HepG2 (cell line): ENCODE results near the gene PTRHD1. TPM values are rescaled to one million over a fixed set of nuclear protein-coding genes. Genes with fewer than 3 reads are reported as not detected.
"Not testable (repeated sequence)": the region's sequence is repeated elsewhere in the genome, so short reads cannot be mapped to it uniquely, and the experiment has no call there.

ENCODE experiments used
- ATAC-seq: fragments of 200-7000 bp; cut with Tn5 transposase; 3 replicates; pipeline ENCODE4 v1.9.1; 2020; ENCODE audit warnings: mild to moderate bottlenecking, moderate library complexity
- BruUV-seq: library from RNA; stranded (reverse); fragments of 400-500 nt; replicated peaks from 2 replicates; lab custom pipeline; 2021; lab: Mats Ljungman, UMichigan
- CTCF ChIA-PET: fragments of 300-600 bp; formaldehyde crosslinking; extraction: SDS; loops from one replicate; lab custom pipeline; 2021; ENCODE audit warnings: low total read pairs, inconsistent platforms, low intra/inter-chr PET ratio; lab: Yijun Ruan, JAX
- POLR2A ChIA-PET: fragments of 350-600 bp; sonication (Branson Sonifier 250); formaldehyde crosslinking; loops from one replicate; lab custom pipeline; 2020; ENCODE audit warnings: antibody characterized with exemption, inconsistent platforms; lab: Yijun Ruan, JAX
- DNase-seq: peaks from one replicate; pipeline ENCODE4 v3.0.0-alpha.2; 2015; ENCODE audit warnings: low spot score
- FAIRE-seq: peaks from 3 replicates; lab custom pipeline; 2011; peaks lifted over from hg19 to GRCh38; lab: Jason Lieb, UNC
- H2AFZ ChIP-seq: one replicate; pipeline ENCODE4 v1.6.1; 2011; ENCODE audit warnings: low read length, inconsistent platforms
- H3K27ac ChIP-seq: fragments of 300-600 bp; 3 replicates; pipeline ENCODE4 v1.8.0; 2011; ENCODE audit warnings: mixed run types, mild to moderate bottlenecking, mixed read lengths, low read length, inconsistent platforms; ENCODE audit not compliant: insufficient read depth; ENCODE audit errors: extremely low read length
- H3K27me3 ChIP-seq, 2 experiments: fragments of 200-600 bp in 1 of 2; 2 replicates in 1 of 2; 3 replicates in 1 of 2; pipeline versions ENCODE4 v1.6.0 to v1.8.0; 2011; ENCODE audit warnings: low read length in 2 of 2, mild to moderate bottlenecking in 2 of 2, moderate library complexity in 2 of 2, inconsistent platforms in 1 of 2; ENCODE audit not compliant: insufficient read depth in 2 of 2, control insufficient read depth in 1 of 2
- H3K36me3 ChIP-seq, 2 experiments: fragments of 200-600 bp in 1 of 2; replicated peaks in 1 of 2; 2 replicates in 1 of 2; 3 replicates in 1 of 2; pipeline versions ENCODE4 v1.5.1 to v1.8.0; 2011; ENCODE audit warnings: low read length in 2 of 2, inconsistent platforms in 1 of 2; ENCODE audit not compliant: insufficient read depth in 2 of 2, control insufficient read depth in 1 of 2
- H3K4me1 ChIP-seq: 2 replicates; pipeline ENCODE4 v1.5.1; 2012; ENCODE audit warnings: low read length, inconsistent platforms; ENCODE audit not compliant: insufficient read depth
- H3K4me2 ChIP-seq: 2 replicates; pipeline ENCODE4 v1.6.0; 2011; ENCODE audit warnings: low read depth, low read length, inconsistent platforms
- H3K4me3 ChIP-seq, 3 experiments: fragments of 200-600 bp in 1 of 3; sonication (generic), shearing (Covaris generic) in 1 of 3; replicated peaks in 1 of 3; 2 replicates each; pipeline ENCODE4 v1.5.1; 2011 to 2016; ENCODE audit warnings: low read length in 3 of 3, inconsistent platforms in 2 of 3, low read depth in 2 of 3, mild to moderate bottlenecking in 2 of 3, control low read depth in 1 of 3, mixed read lengths in 1 of 3; ENCODE audit not compliant: insufficient read depth in 1 of 3
- H3K79me2 ChIP-seq: one replicate; pipeline ENCODE4 v1.6.1; 2011; ENCODE audit warnings: low read length, inconsistent platforms; ENCODE audit not compliant: insufficient read depth
- H3K9ac ChIP-seq: 2 replicates; pipeline ENCODE4 v1.6.0; 2011; ENCODE audit warnings: mild to moderate bottlenecking, low read depth, low read length, inconsistent platforms; ENCODE audit not compliant: insufficient read depth
- H3K9me3 ChIP-seq: 2 replicates; pipeline ENCODE4 v1.5.1; 2012; ENCODE audit warnings: mild to moderate bottlenecking, low read length
- H4K20me1 ChIP-seq: 2 replicates; pipeline ENCODE4 v1.6.0; 2011; ENCODE audit warnings: inconsistent platforms, mild to moderate bottlenecking, low read length, moderate library complexity; ENCODE audit not compliant: insufficient read depth
- CREB1 ChIP-seq, 2 experiments: fragments of 450-650 bp in 1 of 2; IDR thresholded peaks; 2 replicates each; pipeline ENCODE4 v1.6.1; 2016 to 2017; ENCODE audit warnings: control low read depth in 1 of 2, mild to moderate bottlenecking in 1 of 2, missing compliant biosample characterization in 1 of 2, missing genetic modification characterization in 1 of 2
- FOSL2 ChIP-seq: sonication (generic); formaldehyde crosslinking; IDR thresholded peaks from 2 replicates; pipeline ENCODE4 v1.4.0; 2020; ENCODE audit warnings: missing genetic modification reagents
- GTF2F1 ChIP-seq: fragments of 150-350 bp; IDR thresholded peaks from 2 replicates; pipeline ENCODE4 v1.6.1; 2014; ENCODE audit warnings: low read length
- WGBS: methylation state at CpG from one replicate; pipeline ENCODE4 v1.1.6; 2017; ENCODE audit warnings: low lambda C conversion rate; 5-methylcytosine and 5-hydroxymethylcytosine counted together
- in situ Hi-C: cut with HindIII; loops from 2 replicates; pipeline ENCODE4 v1.10.0; 2017; ENCODE audit warnings: low pct_unique_long_range_greater_than_20kb; ENCODE audit not compliant: extremely low pct_ligation_motif_present
- intact Hi-C: fragments of 100-400 bp; cut with micrococcal nuclease; formaldehyde crosslinking; loops from one replicate; pipeline ENCODE4 v1.10.0; 2022; ENCODE audit not compliant: unreplicated experiment
- polyA plus RNA-seq, 8 experiments: library from polyadenylated mRNA; depleted of rRNA in 3 of 8; stranded (reverse) in 7 of 8; unstranded in 1 of 8; fragments of >200 nt; fragmentation: Illumina TruSeq in 4 of 8; extraction: Trizol in 4 of 8; gene quantifications; 2 replicates each; pipeline versions ENCODE4 v1.2.1 to v1.2.3, GENCODE V29; 2011 to 2016; ENCODE audit warnings: low read depth in 4 of 8, missing spikeins in 1 of 8, mixed read lengths in 1 of 8; ENCODE audit not compliant: insufficient read depth in 1 of 8
- total RNA-seq, 5 experiments: library from RNA; depleted of rRNA; stranded (reverse); fragments of >200 nt; fragmentation: Illumina TruSeq; extraction: Trizol; gene quantifications; 2 replicates each; pipeline ENCODE4 v1.2.3, GENCODE V29; 2016; ENCODE audit warnings: low read depth in 1 of 5

PTRHD1 gene
- total and polyA plus RNA-seq, 2 of the 13 experiments (the other 11 are each of a cell fraction or from before 2014, with no cell fraction given): 72.6 to 90.8 TPM

GRCh38 chr2:24836206-24836605, 43.0 kb upstream of the PTRHD1 start:
- Histone ChIP-seq H3K79me2 (no peaks in the 10 kb centered on the region), H3K9me3 (no peaks in the 10 kb centered on the region), H3K9ac (no peak overlapping the region), H3K4me1 (peaks cover 16% of the 10 kb centered on the region; the same call in 1 of the 2 replicates), H2AFZ (no peak overlapping the region), H3K4me2 (no peak overlapping the region), H4K20me1 (no peaks in the 10 kb centered on the region), H3K27me3 (peaks cover 26 to 83% of the 10 kb centered on the region in 2 experiments), H3K36me3 (no peaks in the 10 kb centered on the region), H3K27ac (no peak overlapping the region), H3K4me3 (no peak overlapping the region)
- ChIA-PET POLR2A (no interaction called here), CTCF (no interaction called here)
- TF ChIP-seq GTF2F1: no peak
- in situ Hi-C loops: no loop called here
- DNase-seq (no peak), FAIRE-seq (no peak), ATAC-seq (no peak)
- 40% methylated on average over 8 of the region's 8 CpGs for WGBS
- intact Hi-C loops: no loop called here
- BruUV-seq: no TSS peak

GRCh38 chr2:24835411-24835810, 42.2 kb upstream of the PTRHD1 start:
- H2AFZ ChIP-seq; FAIRE-seq; H4K20me1 ChIP-seq; POLR2A ChIA-PET; DNase-seq; H3K36me3 ChIP-seq; H3K79me2 ChIP-seq; H3K4me3 ChIP-seq; in situ Hi-C loops; H3K4me2 ChIP-seq; H3K9me3 ChIP-seq; ATAC-seq; H3K27ac ChIP-seq; CTCF ChIA-PET; H3K9ac ChIP-seq; intact Hi-C loops; BruUV-seq; TF ChIP-seq CREB1 (CRISPR knock-in tag; IDR thresholded peaks at IDR 0.05): not testable (repeated sequence)
- Histone ChIP-seq H3K27me3 (peaks cover 26 to 76% of the 10 kb centered on the region in 2 experiments), H3K4me1 (peaks cover 19% of the 10 kb centered on the region; the same call in 1 of the 2 replicates)
- WGBS: 8% methylated on average over 8 of the region's 8 CpGs
- TF ChIP-seq FOSL2 (peak; percentile 35; the same call in 1 of the 2 replicates), CREB1 (IDR thresholded peaks at IDR 0.05) (peak; percentile 41; the same call in 1 of the 2 replicates)
